K562 (cell line): ENCODE data around the gene HOXD1. TPM values are rescaled to one million over a fixed set of nuclear protein-coding genes. Genes with fewer than 3 reads are reported as not detected.

ENCODE experiments used
- ATAC-seq: fragments of 200-7000 bp; cut with Tn5 transposase; 3 replicates; pipeline ENCODE4 v1.9.1; 2020; ENCODE audit warnings: moderate library complexity
- BruUV-seq: library from RNA; stranded (reverse); fragments of 400-500 nt; replicated peaks from 2 replicates; lab custom pipeline; 2021; lab: Mats Ljungman, UMichigan
- CTCF ChIA-PET: fragments of 300-600 bp; formaldehyde crosslinking; extraction: SDS; loops from one replicate; lab custom pipeline; 2021; ENCODE audit warnings: low intra/inter-chr PET ratio; lab: Yijun Ruan, JAX
- POLR2A ChIA-PET: fragments of 300-600, 350-650 bp; sonication (Branson Sonifier 250); formaldehyde crosslinking; extraction: SDS; loops from one replicate; lab custom pipeline; 2021; ENCODE audit warnings: antibody characterized with exemption, inconsistent platforms; lab: Yijun Ruan, JAX
- DNase-seq, 4 experiments: peaks; one replicate each; pipeline versions ENCODE4 v3.0.0 to v3.0.0-alpha.2; 2011 to 2018; ENCODE audit warnings: low spot score in 3 of 4, mixed read lengths in 3 of 4; ENCODE audit errors: extremely low read depth in 1 of 4
- FAIRE-seq: peaks from 2 replicates; lab custom pipeline; 2011; peaks lifted over from hg19 to GRCh38; lab: Jason Lieb, UNC
- H2AFZ ChIP-seq: 2 replicates; pipeline ENCODE4 v1.6.0; 2011; ENCODE audit warnings: low read depth, low read length, control low read depth, inconsistent platforms
- H3K27ac ChIP-seq: fragments of 200-600 bp; 3 replicates; pipeline ENCODE4 v1.8.0; 2011; ENCODE audit warnings: low read depth, mild to moderate bottlenecking, control low read depth, inconsistent platforms, low read length, moderate library complexity, mixed read lengths; ENCODE audit errors: extremely low read depth
- H3K27me3 ChIP-seq, 2 experiments: fragments of 300-600 bp in 1 of 2; 2 replicates in 1 of 2; 3 replicates in 1 of 2; pipeline versions ENCODE4 v1.6.0 to v1.8.0; 2011; ENCODE audit warnings: inconsistent platforms in 2 of 2, low read length in 2 of 2, mild to moderate bottlenecking in 1 of 2, mixed read lengths in 1 of 2, moderate library complexity in 1 of 2; ENCODE audit not compliant: control insufficient read depth in 2 of 2, insufficient read depth in 2 of 2
- H3K36me3 ChIP-seq: fragments of 300-600 bp; 3 replicates; pipeline ENCODE4 v1.8.0; 2011; ENCODE audit warnings: mild to moderate bottlenecking, low read length, inconsistent platforms; ENCODE audit not compliant: control insufficient read depth, insufficient read depth
- H3K4me1 ChIP-seq, 2 experiments: fragments of 200-600 bp in 1 of 2; replicated peaks in 1 of 2; 2 replicates in 1 of 2; 3 replicates in 1 of 2; pipeline versions ENCODE4 v1.5.1 to v1.8.0; 2011; ENCODE audit warnings: inconsistent platforms in 2 of 2, low read length in 2 of 2, mild to moderate bottlenecking in 1 of 2, mixed read lengths in 1 of 2, moderate library complexity in 1 of 2; ENCODE audit not compliant: control insufficient read depth in 2 of 2, insufficient read depth in 2 of 2
- H3K4me2 ChIP-seq: 2 replicates; pipeline ENCODE4 v1.6.1; 2011; ENCODE audit warnings: low read length, control low read depth, inconsistent platforms, mixed read lengths; ENCODE audit not compliant: insufficient read depth
- H3K4me3 ChIP-seq: fragments of 200-600 bp; sonication (generic), shearing (Covaris generic); 2 replicates; pipeline ENCODE4 v1.5.1; 2016; ENCODE audit warnings: control low read depth, inconsistent platforms
- H3K79me2 ChIP-seq: fragments of 200-600 bp; 3 replicates; pipeline ENCODE4 v1.8.0; 2011; ENCODE audit warnings: low read length, inconsistent platforms; ENCODE audit not compliant: control insufficient read depth, insufficient read depth
- H3K9ac ChIP-seq, 2 experiments: 2 replicates each; pipeline versions ENCODE4 v1.6.0 to v1.6.1; 2011; ENCODE audit warnings: low read depth in 2 of 2, low read length in 2 of 2, control low read depth in 1 of 2, inconsistent platforms in 1 of 2, mild to moderate bottlenecking in 1 of 2, mixed read lengths in 1 of 2; ENCODE audit not compliant: insufficient read depth in 1 of 2
- H3K9me1 ChIP-seq: one replicate; pipeline ENCODE4 v1.6.0; 2011; ENCODE audit warnings: inconsistent platforms, mild to moderate bottlenecking, low read length, moderate library complexity; ENCODE audit not compliant: control insufficient read depth, insufficient read depth
- H3K9me3 ChIP-seq: replicated peaks from 2 replicates; pipeline ENCODE4 v1.5.1; 2011; ENCODE audit warnings: low read depth, low read length, inconsistent platforms; ENCODE audit not compliant: control insufficient read depth, insufficient read depth
- H4K20me1 ChIP-seq: replicated peaks from 2 replicates; pipeline ENCODE4 v1.6.1; 2011; ENCODE audit warnings: low read length, inconsistent platforms, mixed read lengths; ENCODE audit not compliant: control insufficient read depth, insufficient read depth
- ARNT ChIP-seq, 2 experiments: fragments of 450-650 bp; IDR thresholded peaks; 2 replicates each; pipeline ENCODE4 v1.6.1; 2016; ENCODE audit warnings: mild to moderate bottlenecking in 1 of 2
- FOXJ3 ChIP-seq: sonication (generic); formaldehyde crosslinking; IDR thresholded peaks from 2 replicates; pipeline ENCODE4 v1.4.0; 2020; ENCODE audit warnings: mild to moderate bottlenecking, missing genetic modification reagents
- KDM2B ChIP-seq: fragments of 250-450 bp; sonication (Bioruptor Pico); IDR thresholded peaks from 2 replicates; pipeline ENCODE4 v1.8.0; 2021; ENCODE audit warnings: mild to moderate bottlenecking, moderate library complexity
- KLF10 ChIP-seq: fragments of 250-450 bp; sonication (Bioruptor Pico); IDR thresholded peaks from 2 replicates; pipeline ENCODE4 v1.6.1; 2021; ENCODE audit warnings: matching md5 sums
- NFE2 ChIP-seq: IDR thresholded peaks from 2 replicates; pipeline ENCODE4 v1.6.1; 2014; ENCODE audit warnings: antibody characterized with exemption, low read depth
- POLR2G ChIP-seq: fragments of 200-400 bp; formaldehyde crosslinking; IDR thresholded peaks from 2 replicates; pipeline ENCODE4 v1.6.1; 2017; ENCODE audit warnings: low read depth, mild to moderate bottlenecking, antibody characterized with exemption, low read length, moderate library complexity
- SRF ChIP-seq, 2 experiments: fragments of 250-450, 450-650 bp in 1 of 2; sonication (Bioruptor Pico) in 1 of 2; sonication (generic) in 1 of 2; formaldehyde crosslinking; IDR thresholded peaks; 2 replicates each; pipeline versions ENCODE4 v1.5.0 to v1.5.1; 2020 to 2022; ENCODE audit warnings: mild to moderate bottlenecking in 1 of 2, missing genetic modification reagents in 1 of 2
- ZBTB33 ChIP-seq: sonication (generic); formaldehyde crosslinking; IDR thresholded peaks from 2 replicates; pipeline ENCODE4 v1.8.1; 2023; ENCODE audit warnings: mild to moderate bottlenecking, missing genetic modification reagents
- ZNF143 ChIP-seq: sonication (generic); formaldehyde crosslinking; IDR thresholded peaks from 2 replicates; pipeline ENCODE4 v1.9.0; 2022; ENCODE audit warnings: mild to moderate bottlenecking, missing genetic modification reagents
- ZNF232 ChIP-seq: sonication (generic); formaldehyde crosslinking; IDR thresholded peaks from 2 replicates; pipeline ENCODE4 v1.8.0; 2022; ENCODE audit warnings: mild to moderate bottlenecking, missing genetic modification reagents
- WGBS: fragments of 100-300 bp; shearing (Covaris generic); methylation state at CpG from one replicate; pipeline ENCODE4 v1.1.6; 2016; ENCODE audit warnings: low coverage, mixed read lengths; ENCODE audit not compliant: insufficient coverage; ENCODE audit errors: missing lambda C conversion rate; 5-methylcytosine and 5-hydroxymethylcytosine counted together
- in situ Hi-C: fragments of 300-500 bp; cut with MboI; formaldehyde crosslinking; loops from 4 replicates; pipeline ENCODE4 v1.15.0; 2018; ENCODE audit warnings: inconsistent platforms, mixed read lengths
- intact Hi-C: fragments of 100-400 bp; cut with micrococcal nuclease; formaldehyde crosslinking; loops from 2 replicates; pipeline ENCODE4 v1.14.2; 2022
- polyA plus RNA-seq, 8 experiments: library from polyadenylated mRNA; depleted of rRNA in 4 of 8; stranded (reverse) in 5 of 8; unstranded in 3 of 8; fragments of >200 nt; fragmentation: Nextera tagmentation in 2 of 8; fragmentation: Illumina TruSeq in 1 of 8; extraction: Ambion mirVana in 2 of 8; extraction: Trizol in 1 of 8; gene quantifications; 2 replicates each; pipeline versions ENCODE4 v1.2.1 to v1.2.3, GENCODE V29; 2011 to 2014; ENCODE audit warnings: inconsistent platforms in 1 of 8, missing spikeins in 1 of 8
- total RNA-seq, 7 experiments: library from RNA; depleted of rRNA in 6 of 7; stranded (reverse); fragments of >200 nt in 6 of 7; fragmentation: Illumina TruSeq in 2 of 7; extraction: Trizol in 2 of 7; gene quantifications; 2 replicates each; pipeline versions ENCODE4 v1.2.1 to v1.2.3, GENCODE V29; 2011 to 2021; ENCODE audit warnings: low replicate concordance in 1 of 7

The HOXD1 gene
- total and polyA plus RNA-seq, 9 of the 15 experiments (the other 6 are each of a cell fraction or from before 2014, with no cell fraction given): not detected

- WGBS: 14% methylated on average over 22 of the region's 22 CpGs
- POLR2A ChIA-PET: interaction anchor here (0.6 to 1.2 kb wide), 7 partner anchors 10 to 1435 kb away, joined by 3 to 4 read pairs (median 3); no protein-coding TSS in a partner anchor
- ATAC-seq (no peak), FAIRE-seq (no peak), DNase-seq (no peak)
- no TSS peak for BruUV-seq
- Histone ChIP-seq H4K20me1 (peaks cover 8% of the 10 kb centered on the region), H3K9me3 (no peaks in the 10 kb centered on the region), H3K4me1 (peaks cover 0 to 29% of the 10 kb centered on the region in 2 experiments; a peak in 3 of 5 replicates), H2AFZ (no peak overlapping the region), H3K9me1 (no peaks in the 10 kb centered on the region), H3K27me3 (peaks cover 84 to 89% of the 10 kb centered on the region in 2 experiments), H3K36me3 (no peaks in the 10 kb centered on the region), H3K9ac (no peak overlapping the region), H3K4me2 (no peak overlapping the region), H3K79me2 (no peaks in the 10 kb centered on the region), H3K4me3 (no peak overlapping the region), H3K27ac (no peak overlapping the region)
- CTCF ChIA-PET: no interaction called here
- intact Hi-C loops (no loop called here), in situ Hi-C loops (no loop called here)
- TF ChIP-seq SRF (CRISPR knock-in tag; IDR thresholded peaks at IDR 0.05): no peak
- TF ChIP-seq ZNF143: no peak
- no peak for TF ChIP-seq ARNT (IDR thresholded peaks at IDR 0.05)
- TF ChIP-seq KDM2B (CRISPR knock-in tag): no peak
- TF ChIP-seq FOXJ3 (CRISPR knock-in tag): no peak
- TF ChIP-seq KLF10 (CRISPR knock-in tag): no peak
- no peak for TF ChIP-seq POLR2G
- no peak for TF ChIP-seq ZNF232 (CRISPR knock-in tag)
- TF ChIP-seq NFE2: no peak
- no peak for TF ChIP-seq ZBTB33
Measured at GRCh38 chr2:176160986-176161824, 27.3 kb upstream of the HOXD1 start.
